GM12878 (cell line): ENCODE data around the gene MILR1.

Experiments used
- GABPA ChIP-seq: IDR thresholded peaks from 2 replicates; pipeline ENCODE4 v1.6.1; 2014; ENCODE audit warnings: antibody characterized with exemption, low read depth, mild to moderate bottlenecking, inconsistent platforms
- RAD21 ChIP-seq: IDR thresholded peaks from 2 replicates; pipeline ENCODE4 v1.6.1; 2011; ENCODE audit warnings: mild to moderate bottlenecking, low read depth, low read length, moderate library complexity; ENCODE audit not compliant: insufficient read depth
- SP1 ChIP-seq: IDR thresholded peaks from one replicate; pipeline ENCODE4 v1.6.1; 2011; ENCODE audit warnings: low read depth, low read length
- TAF1 ChIP-seq: IDR thresholded peaks from 2 replicates; pipeline ENCODE4 v1.6.1; 2011; ENCODE audit warnings: mild to moderate bottlenecking, low read depth, low read length, borderline replicate concordance
- TARDBP ChIP-seq: IDR thresholded peaks from 2 replicates; pipeline ENCODE4 v1.6.1; 2016; ENCODE audit warnings: borderline replicate concordance
- TF ChIP-seq, protein P1 (sequence below), 3 experiments: IDR thresholded peaks in 2 of 3; conservative IDR thresholded peaks in 1 of 3; 2 replicates each; pipeline ENCODE4 v1.5.1; 2011; ENCODE audit warnings: low read depth in 3 of 3, low read length in 3 of 3, mild to moderate bottlenecking in 3 of 3, control low read depth in 2 of 3, moderate library complexity in 2 of 3, inconsistent platforms in 1 of 3, mixed read lengths in 1 of 3; ENCODE audit not compliant: control insufficient read depth in 2 of 3, insufficient read depth in 1 of 3; ENCODE audit errors: extremely low read depth in 1 of 3

DNA sequence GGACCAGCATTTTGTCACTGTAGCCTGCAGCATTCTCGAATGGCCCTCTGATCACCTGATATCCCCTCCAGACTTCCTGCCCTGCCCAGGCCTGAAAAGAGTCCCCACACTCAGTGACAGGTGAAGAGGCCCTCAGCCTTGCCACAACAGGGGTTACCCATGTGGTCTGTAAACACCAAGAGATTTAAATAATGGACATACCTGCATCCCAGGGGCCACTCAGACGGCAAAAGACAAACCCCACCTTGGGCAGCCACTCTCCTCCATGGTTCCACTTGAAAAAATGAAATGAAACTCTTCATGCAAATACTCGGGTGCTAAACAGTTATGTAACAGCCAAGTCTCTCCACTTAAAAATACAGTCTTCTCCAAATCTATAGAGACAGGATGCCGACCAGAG lies 35.4 kb upstream of the MILR1 start:
- no peak for TF ChIP-seq TAF1
- TF ChIP-seq, protein P1, sequence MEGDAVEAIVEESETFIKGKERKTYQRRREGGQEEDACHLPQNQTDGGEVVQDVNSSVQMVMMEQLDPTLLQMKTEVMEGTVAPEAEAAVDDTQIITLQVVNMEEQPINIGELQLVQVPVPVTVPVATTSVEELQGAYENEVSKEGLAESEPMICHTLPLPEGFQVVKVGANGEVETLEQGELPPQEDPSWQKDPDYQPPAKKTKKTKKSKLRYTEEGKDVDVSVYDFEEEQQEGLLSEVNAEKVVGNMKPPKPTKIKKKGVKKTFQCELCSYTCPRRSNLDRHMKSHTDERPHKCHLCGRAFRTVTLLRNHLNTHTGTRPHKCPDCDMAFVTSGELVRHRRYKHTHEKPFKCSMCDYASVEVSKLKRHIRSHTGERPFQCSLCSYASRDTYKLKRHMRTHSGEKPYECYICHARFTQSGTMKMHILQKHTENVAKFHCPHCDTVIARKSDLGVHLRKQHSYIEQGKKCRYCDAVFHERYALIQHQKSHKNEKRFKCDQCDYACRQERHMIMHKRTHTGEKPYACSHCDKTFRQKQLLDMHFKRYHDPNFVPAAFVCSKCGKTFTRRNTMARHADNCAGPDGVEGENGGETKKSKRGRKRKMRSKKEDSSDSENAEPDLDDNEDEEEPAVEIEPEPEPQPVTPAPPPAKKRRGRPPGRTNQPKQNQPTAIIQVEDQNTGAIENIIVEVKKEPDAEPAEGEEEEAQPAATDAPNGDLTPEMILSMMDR (IDR thresholded peaks at IDR 0.05 in 2 of 3, conservative IDR thresholded peaks at IDR 0.05 in 1 of 3; ENCODE audit: control insufficient read depth in 2 of 3, extremely low read depth in 1 of 3, insufficient read depth in 1 of 3, low read depth in 3 of 3, low read length in 3 of 3) = no peak
- TF ChIP-seq GABPA = no peak
- TF ChIP-seq SP1 = no peak
- no peak for TF ChIP-seq TARDBP
- no peak; the same call in 1 of the 2 replicates for TF ChIP-seq RAD21
